Omental fat pad (tissue), 4 donors: Measurements from ENCODE around the gene ADAM15. TPM values are rescaled to one million over a fixed set of nuclear protein-coding genes. Genes with fewer than 3 reads are reported as not detected.
A peak's percentile ranks its signal among the peaks of the same experiment; 100 is the strongest.

Experiments
- ATAC-seq: fragments of 150-250 bp; one replicate; pipeline ENCODE4 v1.9.1; 2016; ENCODE audit warnings: mild to moderate bottlenecking, moderate library complexity; ENCODE audit not compliant: low FRiP score
- DNase-seq: peaks from one replicate; pipeline ENCODE4 v3.0.0-alpha.2; 2019; ENCODE audit warnings: low spot score
- CTCF ChIP-seq, 3 donors: fragments of 450-650 bp; IDR thresholded peaks; one replicate each; pipeline ENCODE4 v1.5.1; 2016 to 2017; ENCODE audit warnings: antibody characterized with exemption in 3 of 3, mild to moderate bottlenecking in 3 of 3, moderate library complexity in 2 of 3
- total RNA-seq, 4 donors: library from RNA; depleted of rRNA; stranded (reverse); fragments of >200 nt; gene quantifications; one replicate each; pipeline ENCODE4 v1.1.0, GENCODE V29; 2016

ADAM15 gene
- total RNA-seq, 4 donors from 2014 or later = 116 to 262 (median 157) TPM

- TF ChIP-seq CTCF (IDR thresholded peaks at IDR 0.05) = peak in 2 of 3 donors; percentile 83 to 93
- DNase-seq = peak; percentile 81
- ATAC-seq = peak; percentile 43
Measured at GRCh38 chr1:155091071-155092051, 40.2 kb downstream of the ADAM15 start.

- ATAC-seq = no peak
- DNase-seq = no peak
- TF ChIP-seq CTCF (IDR thresholded peaks at IDR 0.05) = no peak
Measured at GRCh38 chr1:155092131-155092530, 41.0 kb downstream of the ADAM15 start.

GRCh38 chr1:155092641-155093040 lies 41.5 kb downstream of the ADAM15 start:
- TF ChIP-seq CTCF (IDR thresholded peaks at IDR 0.05) = no peak
- ATAC-seq (no peak), DNase-seq (no peak)

GRCh38 chr1:155093911-155094621 lies 43.0 kb downstream of the ADAM15 start:
- ATAC-seq (peak; percentile 13), DNase-seq (no peak)
- TF ChIP-seq CTCF (IDR thresholded peaks at IDR 0.05) = no peak

GRCh38 chr1:155094622-155094948 lies 43.5 kb downstream of the ADAM15 start:
- no peak for TF ChIP-seq CTCF (IDR thresholded peaks at IDR 0.05)
- DNase-seq (no peak), ATAC-seq (peak; percentile 73)

GRCh38 chr1:155099331-155099730 lies 48.2 kb downstream of the ADAM15 start:
- no peak for TF ChIP-seq CTCF (IDR thresholded peaks at IDR 0.05)
- no peak for ATAC-seq
- DNase-seq = no peak
